GM11168 (cell line): Measurements from ENCODE around the gene CLEC2D.
"Not testable (repeated sequence)": the region's sequence is repeated elsewhere in the genome, so short reads cannot be mapped to it uniquely, and the experiment has no call there.

Experiments used
- in situ Hi-C: fragments of 300-500 bp; cut with MboI; formaldehyde crosslinking; loops from one replicate; pipeline ENCODE4 v1.12.0; 2022; ENCODE audit warnings: low sequenced_read_pairs; ENCODE audit not compliant: unreplicated experiment

Gene CLEC2D

DNA sequence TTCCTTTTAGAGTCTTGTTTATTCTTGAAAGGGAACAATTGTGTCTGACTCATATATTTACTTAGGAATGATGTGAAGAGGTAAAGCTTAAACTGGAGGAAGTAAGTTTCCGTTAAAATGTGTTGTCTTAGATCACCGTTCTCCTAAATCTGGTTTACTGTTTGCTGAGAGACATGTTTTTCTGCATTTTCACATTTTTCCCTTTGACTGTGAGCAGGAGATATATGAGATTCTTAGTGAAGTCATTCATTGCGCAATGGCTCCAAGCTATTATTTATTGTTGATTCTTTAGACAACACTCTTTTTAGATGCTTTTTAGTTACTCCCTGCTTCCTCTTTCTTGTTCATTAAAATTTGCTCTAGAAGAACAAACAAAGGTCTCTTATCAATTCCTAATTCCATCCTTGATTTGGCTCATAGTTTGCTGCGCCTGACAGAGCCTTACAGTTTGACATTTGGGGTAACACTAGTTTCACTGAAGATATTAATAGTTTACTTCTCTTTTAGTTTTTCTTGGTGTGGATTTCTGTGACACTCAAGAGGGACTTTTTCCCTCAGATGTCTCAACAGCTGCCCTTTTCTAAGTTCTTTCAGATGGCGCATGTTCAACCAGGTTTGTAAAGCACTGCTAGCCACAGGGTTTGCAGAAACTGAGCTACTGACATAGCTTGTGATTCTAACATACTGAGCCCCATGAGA lies 52.0 kb downstream of the CLEC2D start:
- in situ Hi-C loops, result no loop called here

DNA sequence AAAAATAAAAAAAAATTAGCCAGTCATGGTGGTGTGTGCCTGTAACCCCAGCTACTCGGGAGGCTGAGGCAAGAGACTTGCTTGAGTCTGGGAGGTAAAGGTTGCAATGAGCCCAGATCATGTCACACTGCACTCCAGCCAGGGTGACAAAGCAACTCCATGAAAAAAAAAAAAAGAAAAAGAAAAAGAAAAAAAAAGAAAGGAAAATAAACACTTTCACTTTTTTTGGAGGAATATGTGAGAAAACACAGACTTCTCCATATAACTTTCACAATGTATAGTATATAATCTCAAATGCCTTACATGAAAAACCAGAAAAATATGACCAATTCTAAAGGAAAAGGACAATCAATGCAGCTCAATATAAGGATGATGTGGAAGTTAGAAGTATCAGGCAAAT lies 54.5 kb downstream of the CLEC2D start:
- in situ Hi-C loops, result no loop called here

DNA sequence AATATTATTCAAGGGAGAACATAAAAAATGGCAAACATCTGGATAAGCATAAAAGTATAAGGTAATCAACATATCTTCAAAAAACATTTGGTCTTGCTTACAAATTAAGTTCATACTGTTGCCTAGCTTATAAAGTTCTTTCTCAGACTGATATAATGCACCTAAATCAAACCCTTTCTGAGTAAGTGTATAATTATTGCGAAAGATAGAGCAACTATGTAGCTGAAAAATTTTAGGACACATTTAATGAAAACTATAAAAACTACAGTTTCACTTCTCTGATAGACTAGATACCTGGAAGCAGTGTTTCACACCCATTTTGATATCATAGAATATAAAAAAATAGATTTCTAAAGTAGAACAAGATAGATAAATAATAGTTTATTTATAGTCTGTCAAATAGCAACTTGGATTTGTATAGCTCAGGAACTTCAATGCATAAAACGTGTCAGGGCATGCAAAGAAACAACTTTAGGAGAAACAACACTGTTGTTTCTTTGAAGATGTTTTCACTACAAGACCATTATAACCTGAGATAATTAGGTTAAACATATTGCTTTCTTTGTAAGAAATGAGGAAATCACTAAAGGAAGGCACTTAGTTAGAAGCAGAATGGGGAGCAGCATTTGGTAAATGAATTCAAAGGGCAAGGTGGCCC lies 55.8 kb downstream of the CLEC2D start:
- in situ Hi-C loops, result no loop called here

- in situ Hi-C loops, result no loop called here
These were observed 58.3 kb downstream of the CLEC2D start for GRCh38 chr12:9727813-9728212.

DNA sequence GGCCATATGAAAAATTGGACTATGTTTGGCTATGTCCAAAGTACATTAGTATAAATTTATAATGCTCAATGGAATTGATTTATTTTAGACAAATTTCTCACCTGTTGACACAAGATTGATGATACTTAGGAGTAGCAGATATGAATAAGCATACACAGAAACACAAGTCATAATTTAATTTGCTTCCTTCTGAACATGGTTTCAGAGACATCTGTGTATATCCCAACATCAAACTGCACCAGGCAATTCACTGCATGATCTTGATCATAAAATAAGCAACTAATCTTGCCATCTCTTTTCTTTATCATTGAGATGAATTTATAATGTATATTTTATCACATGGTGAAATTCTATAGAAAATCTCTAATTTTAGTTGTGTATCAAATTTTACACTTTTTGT lies 59.6 kb downstream of the CLEC2D start:
- in situ Hi-C loops, result no loop called here

DNA sequence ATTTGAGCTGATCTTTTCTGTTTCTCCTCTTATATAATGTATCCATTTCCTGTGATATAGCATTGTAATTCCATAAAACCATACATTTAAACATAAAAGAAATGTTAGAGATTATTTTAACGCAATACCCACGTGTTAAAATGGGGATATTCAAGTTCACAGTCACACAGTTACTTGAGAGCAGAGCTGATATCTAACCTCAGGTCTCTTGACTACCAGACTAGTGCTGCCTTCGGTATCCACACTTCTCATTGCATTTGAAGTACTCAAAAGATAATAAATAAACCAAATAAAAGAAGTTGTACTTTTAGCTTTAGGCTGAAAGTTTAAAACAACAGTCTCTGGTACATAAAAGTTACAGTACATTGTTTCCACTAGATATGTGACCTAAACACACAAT lies 60.5 kb downstream of the CLEC2D start:
- in situ Hi-C loops, result no loop called here

DNA sequence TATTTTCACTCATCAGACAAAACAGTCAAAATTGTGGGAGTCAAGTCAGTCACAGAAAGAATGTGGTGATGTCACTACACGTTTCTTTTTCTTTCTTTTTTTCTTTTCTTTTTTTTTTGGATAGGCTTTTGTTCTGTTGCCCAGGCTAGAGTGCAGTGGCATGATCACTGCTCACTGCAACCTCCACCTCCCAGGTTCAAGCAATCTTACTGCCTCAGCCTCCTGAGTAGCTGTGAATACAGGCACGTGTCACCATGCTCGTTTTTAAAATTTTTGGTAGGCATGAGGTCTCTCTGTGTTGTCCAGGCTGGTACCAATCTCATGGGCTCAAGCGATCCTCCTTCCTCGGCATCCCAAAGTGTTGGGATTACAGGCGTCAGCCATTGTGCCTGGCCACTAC lies 61.1 kb downstream of the CLEC2D start:
- in situ Hi-C loops, result no loop called here

- in situ Hi-C loops, result no loop called here
These were observed 61.9 kb downstream of the CLEC2D start for GRCh38 chr12:9731393-9731792.

GRCh38 chr12:9731797-9732196 lies 62.3 kb downstream of the CLEC2D start:
- in situ Hi-C loops, result no loop called here

DNA sequence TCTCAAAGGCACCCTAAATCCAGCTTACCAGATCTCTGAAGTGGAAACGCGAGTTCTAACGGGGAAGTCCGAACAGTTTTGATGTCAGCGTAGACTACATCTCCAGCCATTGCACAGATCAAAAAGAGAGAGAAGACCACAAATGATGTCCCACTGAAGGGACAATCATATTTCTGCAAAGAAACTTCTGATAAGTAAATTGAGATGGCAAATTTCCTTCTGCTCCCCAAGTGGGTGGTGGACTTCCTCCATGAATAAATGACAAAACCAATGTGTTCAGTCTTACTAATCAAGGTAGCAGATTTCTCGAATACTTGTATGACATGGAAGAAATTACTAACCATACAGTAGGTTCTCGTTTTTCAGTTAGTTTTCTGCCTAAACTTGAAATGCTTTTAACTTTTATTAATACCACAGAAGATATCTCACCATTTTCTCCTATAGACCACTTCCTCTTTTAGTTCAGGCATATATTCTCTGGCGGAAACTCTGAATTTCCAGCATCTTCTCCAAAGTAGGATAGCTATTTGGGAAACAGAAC lies 63.5 kb downstream of the CLEC2D start, which contains the start of gene CLECL1:
Gene CLECL1 (minus strand): TSS at position 177 of the 541 bp plus-strand sequence.
- in situ Hi-C loops, result no loop called here

GRCh38 chr12:9735601-9736000 lies 66.1 kb downstream of the CLEC2D start:
- in situ Hi-C loops, result no loop called here

GRCh38 chr12:9736936-9737705 lies 67.6 kb downstream of the CLEC2D start:
- in situ Hi-C loops, result no loop called here

DNA sequence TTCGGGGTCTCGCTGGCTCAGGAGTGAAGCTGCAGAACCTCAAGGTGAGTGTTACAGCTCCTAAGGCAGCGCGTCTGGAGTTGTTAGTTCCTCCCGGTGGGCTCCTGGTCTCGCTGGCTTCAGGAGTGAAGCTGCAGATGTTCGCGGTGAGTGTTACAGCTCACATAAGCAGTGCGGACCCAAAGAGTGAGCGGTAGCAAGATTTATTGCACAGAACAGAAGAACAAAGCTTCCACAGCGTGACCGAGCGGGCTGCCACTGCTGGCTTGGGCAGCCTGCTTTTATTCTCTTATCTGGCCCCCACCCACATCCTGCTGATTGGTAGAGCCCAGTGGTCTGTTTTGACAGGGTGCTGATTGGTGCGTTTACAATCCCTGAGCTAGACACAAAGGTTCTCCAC lies 69.4 kb downstream of the CLEC2D start:
- in situ Hi-C loops, result not testable (repeated sequence)

DNA sequence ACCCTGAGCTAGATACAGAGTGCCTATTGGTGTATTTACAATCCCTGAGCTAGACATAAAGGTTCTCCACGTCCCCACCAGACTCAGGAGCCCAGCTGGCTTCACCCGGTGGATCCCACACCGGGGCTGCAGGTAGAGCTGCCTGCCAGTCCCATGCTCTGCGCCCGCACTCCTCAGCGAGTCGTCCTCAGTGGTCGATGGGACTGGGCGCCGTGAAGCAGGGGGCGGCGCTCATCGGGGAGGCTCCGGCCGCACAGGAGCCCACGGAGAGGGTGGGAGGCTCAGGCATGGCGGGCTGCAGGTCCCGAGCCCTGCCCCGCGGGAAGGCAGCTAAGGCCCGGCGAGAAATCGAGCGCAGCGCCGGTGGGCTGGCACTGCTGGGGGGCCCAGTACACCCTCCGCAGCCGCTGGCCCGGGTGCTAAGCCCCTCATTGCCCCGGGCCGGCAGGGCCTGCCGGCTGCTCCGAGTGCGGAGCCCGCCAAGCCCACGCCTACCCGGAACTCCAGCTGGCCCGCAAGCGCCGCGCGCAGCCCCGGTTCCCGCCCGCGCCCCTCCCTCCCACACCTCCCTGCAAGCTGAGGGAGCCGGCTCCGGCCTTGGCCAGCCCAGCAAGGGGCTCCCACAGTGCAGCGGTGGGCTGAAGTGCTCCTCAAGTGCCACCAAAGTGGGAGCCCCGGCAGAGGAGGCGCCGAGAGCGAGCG lies 70.0 kb downstream of the CLEC2D start:
- in situ Hi-C loops, result loop anchor here (10.0 kb wide), 1 partner anchor 185 kb away; no protein-coding TSS in a partner anchor

DNA sequence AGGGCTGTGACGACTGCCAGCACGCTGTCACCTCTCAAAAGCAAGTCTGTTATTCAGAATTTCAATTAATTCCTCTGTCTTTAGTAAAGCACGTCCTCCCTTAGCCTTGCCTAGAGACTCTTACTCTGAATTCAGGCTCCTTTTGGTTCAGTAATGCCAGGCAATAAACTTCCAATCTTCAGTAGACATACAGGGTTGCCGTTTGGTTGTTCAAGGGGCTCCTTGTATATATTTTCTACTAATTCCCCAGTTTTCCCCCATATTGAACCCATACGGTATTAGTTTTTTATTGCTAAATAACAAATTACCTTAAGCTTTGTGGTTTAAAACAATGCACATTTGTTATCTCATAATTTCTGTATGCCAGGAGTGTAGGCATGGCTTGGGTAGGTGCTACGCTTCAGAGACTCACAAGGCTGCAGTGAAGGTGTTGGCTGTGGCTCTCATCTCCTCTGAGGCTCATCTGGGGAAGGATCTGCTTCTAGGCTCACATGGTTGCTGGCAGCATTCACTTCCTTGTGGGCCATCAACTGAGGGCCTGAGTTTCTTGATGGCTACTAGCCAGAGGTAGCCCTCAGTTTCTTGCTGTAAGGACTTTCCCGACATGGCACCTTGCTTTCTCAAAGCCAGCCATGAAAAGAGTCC lies 70.7 kb downstream of the CLEC2D start:
- in situ Hi-C loops, result loop anchor here (10.0 kb wide), 1 partner anchor 185 kb away; no protein-coding TSS in a partner anchor

GRCh38 chr12:9741726-9742125 lies 72.2 kb downstream of the CLEC2D start:
- in situ Hi-C loops, result loop anchor here (10.0 kb wide), 1 partner anchor 183 kb away; no protein-coding TSS in a partner anchor

- in situ Hi-C loops, result loop anchor here (10.0 kb wide), 1 partner anchor 182 kb away; no protein-coding TSS in a partner anchor
These were observed 73.1 kb downstream of the CLEC2D start for GRCh38 chr12:9742661-9743060.

DNA sequence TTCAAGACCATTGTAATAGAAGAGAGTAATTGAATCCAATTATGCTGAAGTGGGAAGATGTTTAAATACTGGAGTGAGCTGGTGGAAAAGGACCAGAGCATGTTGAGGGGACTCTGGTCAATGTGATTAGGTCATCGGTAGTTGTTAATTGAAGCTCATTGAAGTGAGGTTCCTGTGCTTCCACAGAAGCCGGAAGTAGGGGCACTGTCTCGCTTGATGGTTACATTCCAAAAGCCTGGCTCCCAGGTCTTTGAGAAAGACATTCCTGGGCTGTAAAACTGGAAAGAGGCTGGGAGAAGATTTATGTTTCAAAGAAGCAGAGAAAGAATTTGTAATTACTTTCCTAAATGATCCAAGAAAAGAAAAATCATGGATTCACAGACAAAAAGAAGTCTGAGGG lies 75.7 kb downstream of the CLEC2D start:
- in situ Hi-C loops, result loop anchor here (10.0 kb wide), 1 partner anchor 180 kb away; no protein-coding TSS in a partner anchor
